GM12801 (cell line): Measurements from ENCODE around the gene TOR4A.

ENCODE experiments used
- TF ChIP-seq, protein P1 (sequence below): IDR thresholded peaks from one replicate; pipeline ENCODE4 v1.5.1; 2011; ENCODE audit warnings: control low read depth; ENCODE audit not compliant: insufficient read length; ENCODE audit errors: extremely low read depth

The TOR4A gene

DNA sequence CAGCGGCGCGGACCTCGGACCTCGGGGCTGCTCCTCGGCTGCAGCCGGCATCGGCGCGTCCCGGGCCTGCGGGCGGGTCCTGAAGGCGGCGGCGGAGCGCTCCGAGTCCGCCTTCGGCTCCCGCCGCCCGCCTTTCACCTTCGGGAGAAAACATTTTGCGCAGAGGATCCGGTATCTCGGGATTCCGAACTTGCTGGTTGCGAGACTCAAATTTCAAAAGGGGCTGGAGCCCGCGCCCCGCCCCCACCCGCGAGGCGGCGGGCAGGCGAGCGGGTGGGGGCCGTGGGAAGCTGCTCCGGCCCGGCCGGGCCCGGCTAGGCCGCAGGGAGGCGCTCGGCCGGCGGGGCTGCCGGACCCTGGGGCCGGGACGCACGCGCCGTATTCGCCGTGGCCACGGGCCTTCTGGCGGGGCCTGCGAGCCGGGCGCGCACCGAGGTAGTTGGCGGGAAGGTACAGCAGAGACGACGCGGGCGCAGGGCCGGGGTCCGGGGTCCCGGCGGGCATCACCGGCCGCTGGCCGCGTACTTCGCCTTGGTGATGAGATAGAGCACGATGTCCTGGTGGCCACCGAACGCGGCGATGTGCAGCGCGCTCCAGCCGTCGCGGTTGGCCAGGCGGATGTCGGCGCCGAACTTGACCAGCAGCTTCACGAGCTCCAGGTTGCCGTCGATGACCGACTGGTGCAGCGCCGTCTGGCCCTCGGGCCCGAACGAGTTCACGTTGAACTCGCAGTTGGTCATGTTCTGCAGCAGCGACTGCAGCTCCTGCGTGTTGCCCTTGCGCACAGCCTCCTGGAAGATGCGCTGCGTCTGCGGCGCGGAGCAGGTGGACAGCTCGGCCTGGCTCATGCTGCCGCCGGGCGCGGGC lies 23.8 kb downstream of the TOR4A start:
- TF ChIP-seq, protein P1, sequence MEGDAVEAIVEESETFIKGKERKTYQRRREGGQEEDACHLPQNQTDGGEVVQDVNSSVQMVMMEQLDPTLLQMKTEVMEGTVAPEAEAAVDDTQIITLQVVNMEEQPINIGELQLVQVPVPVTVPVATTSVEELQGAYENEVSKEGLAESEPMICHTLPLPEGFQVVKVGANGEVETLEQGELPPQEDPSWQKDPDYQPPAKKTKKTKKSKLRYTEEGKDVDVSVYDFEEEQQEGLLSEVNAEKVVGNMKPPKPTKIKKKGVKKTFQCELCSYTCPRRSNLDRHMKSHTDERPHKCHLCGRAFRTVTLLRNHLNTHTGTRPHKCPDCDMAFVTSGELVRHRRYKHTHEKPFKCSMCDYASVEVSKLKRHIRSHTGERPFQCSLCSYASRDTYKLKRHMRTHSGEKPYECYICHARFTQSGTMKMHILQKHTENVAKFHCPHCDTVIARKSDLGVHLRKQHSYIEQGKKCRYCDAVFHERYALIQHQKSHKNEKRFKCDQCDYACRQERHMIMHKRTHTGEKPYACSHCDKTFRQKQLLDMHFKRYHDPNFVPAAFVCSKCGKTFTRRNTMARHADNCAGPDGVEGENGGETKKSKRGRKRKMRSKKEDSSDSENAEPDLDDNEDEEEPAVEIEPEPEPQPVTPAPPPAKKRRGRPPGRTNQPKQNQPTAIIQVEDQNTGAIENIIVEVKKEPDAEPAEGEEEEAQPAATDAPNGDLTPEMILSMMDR, result no peak

GRCh38 chr9:137302118-137302448 lies 24.6 kb downstream of the TOR4A start, which contains the start of gene NRARP:
TSS of gene NRARP (minus strand) at chr9:137302271. CDS start at chr9:137301928, 343 bp downstream.
- TF ChIP-seq, protein P1, result no peak

GRCh38 chr9:137302449-137303150 lies 25.1 kb downstream of the TOR4A start:
- TF ChIP-seq, protein P1, result no peak

GRCh38 chr9:137303151-137303892 lies 25.8 kb downstream of the TOR4A start:
- TF ChIP-seq, protein P1, result no peak

- TF ChIP-seq, protein P1, result no peak
Observed at GRCh38 chr9:137303893-137304382, 26.4 kb downstream of the TOR4A start.

- TF ChIP-seq, protein P1, result no peak
Observed at GRCh38 chr9:137304383-137305059, 27.0 kb downstream of the TOR4A start.
